Epithelial cell of proximal tubule (primary cell): Measurements from ENCODE around the gene PIK3R4. TPM values are rescaled to one million over a fixed set of nuclear protein-coding genes. Genes with fewer than 3 reads are reported as not detected.
A peak's percentile ranks its signal among the peaks of the same experiment; 100 is the strongest.

Experiments used
- DNase-seq: peaks from one replicate; pipeline ENCODE4 v3.0.0-alpha.2; 2011; ENCODE audit warnings: low read depth
- H3K4me3 ChIP-seq: 2 replicates; pipeline ENCODE4 v1.5.1; 2011; ENCODE audit warnings: low read depth, mild to moderate bottlenecking, low read length
- total RNA-seq: library from RNA; depleted of rRNA; stranded (reverse); fragments of >200 nt; gene quantifications from 2 replicates; pipeline ENCODE4 v1.2.3, GENCODE V29; 2015
- TF ChIP-seq, protein P1 (sequence below): conservative IDR thresholded peaks from 2 replicates; pipeline ENCODE4 v1.5.1; 2012; ENCODE audit warnings: low read depth, mild to moderate bottlenecking, low read length

PIK3R4 gene
- total RNA-seq, 1 donor from 2014 or later, result 45.3 TPM

DNA sequence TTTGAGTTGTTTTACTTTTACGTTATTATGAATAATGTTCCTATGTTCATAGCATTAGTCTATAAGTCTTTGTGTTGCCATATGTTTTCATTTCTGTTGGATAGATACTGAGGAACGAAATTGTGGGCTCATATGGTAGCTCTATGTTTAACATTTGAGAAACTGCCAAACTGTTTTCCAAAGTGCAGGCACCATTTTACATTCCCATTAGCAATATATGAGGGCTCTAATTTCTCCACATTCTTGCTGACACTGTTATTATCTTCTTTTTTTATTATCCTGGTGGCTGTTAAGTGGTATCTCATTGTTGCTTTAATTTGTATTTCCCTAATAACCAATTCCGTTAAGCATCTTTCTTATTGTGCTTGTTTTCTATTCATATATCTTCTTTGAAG is 1.8 kb upstream of the PIK3R4 start:
- peak overlapping the region; percentile 86 for H3K4me3 ChIP-seq
- TF ChIP-seq, protein P1, sequence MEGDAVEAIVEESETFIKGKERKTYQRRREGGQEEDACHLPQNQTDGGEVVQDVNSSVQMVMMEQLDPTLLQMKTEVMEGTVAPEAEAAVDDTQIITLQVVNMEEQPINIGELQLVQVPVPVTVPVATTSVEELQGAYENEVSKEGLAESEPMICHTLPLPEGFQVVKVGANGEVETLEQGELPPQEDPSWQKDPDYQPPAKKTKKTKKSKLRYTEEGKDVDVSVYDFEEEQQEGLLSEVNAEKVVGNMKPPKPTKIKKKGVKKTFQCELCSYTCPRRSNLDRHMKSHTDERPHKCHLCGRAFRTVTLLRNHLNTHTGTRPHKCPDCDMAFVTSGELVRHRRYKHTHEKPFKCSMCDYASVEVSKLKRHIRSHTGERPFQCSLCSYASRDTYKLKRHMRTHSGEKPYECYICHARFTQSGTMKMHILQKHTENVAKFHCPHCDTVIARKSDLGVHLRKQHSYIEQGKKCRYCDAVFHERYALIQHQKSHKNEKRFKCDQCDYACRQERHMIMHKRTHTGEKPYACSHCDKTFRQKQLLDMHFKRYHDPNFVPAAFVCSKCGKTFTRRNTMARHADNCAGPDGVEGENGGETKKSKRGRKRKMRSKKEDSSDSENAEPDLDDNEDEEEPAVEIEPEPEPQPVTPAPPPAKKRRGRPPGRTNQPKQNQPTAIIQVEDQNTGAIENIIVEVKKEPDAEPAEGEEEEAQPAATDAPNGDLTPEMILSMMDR, result no peak
- no peak for DNase-seq

DNA sequence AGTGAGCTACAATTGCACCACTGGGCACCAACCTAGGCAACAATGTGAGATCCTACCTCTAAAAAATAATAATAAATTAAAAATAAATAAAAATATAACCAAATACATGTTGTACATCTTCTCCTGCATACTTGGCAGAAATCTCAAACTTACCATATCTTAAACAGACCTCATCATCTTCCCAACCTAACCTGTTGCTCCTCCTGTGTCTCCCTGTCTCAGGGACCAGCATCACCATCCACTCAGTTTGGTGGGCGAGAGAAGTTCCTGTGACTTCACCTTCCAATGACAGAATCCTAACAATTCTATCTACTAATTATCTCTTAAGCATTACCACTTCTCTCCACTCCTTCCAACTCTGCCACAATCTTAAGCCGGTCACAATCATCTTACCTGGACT is 3.3 kb downstream of the PIK3R4 start:
- DNase-seq, result no peak
- H3K4me3 ChIP-seq, result no peak overlapping the region
- TF ChIP-seq, protein P1, result no peak

DNA sequence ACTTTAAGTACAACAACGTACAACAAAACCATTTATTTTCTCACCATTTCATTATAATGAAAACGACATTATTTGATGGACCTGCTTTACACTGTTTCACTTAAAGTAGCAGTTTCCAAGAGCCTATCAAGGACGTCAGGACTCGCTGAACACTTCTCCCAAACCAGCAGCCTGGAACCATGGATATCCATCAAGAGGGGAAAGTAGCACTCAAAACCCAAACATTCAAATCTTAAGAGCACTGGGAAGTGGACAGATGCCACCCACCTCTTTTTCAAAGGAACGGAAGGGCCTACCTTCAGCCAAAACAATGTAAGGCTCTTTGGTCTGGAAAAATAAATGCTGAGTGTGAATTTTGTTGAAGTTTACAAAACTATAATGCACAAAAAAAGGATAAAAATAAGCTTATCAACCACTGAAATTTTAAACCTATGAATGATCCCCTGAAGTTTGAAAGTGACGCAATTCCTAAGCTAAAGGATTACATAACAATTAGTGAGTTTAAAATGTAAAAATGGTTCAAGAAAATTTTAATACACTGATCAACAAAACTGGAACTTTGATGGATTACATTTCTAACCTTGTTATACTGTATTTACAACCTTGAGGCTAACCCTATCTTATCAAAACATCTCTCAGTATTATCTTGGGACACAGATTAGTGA is 4.6 kb downstream of the PIK3R4 start:
- DNase-seq, result no peak
- no peak overlapping the region for H3K4me3 ChIP-seq
- TF ChIP-seq, protein P1, result no peak

DNA sequence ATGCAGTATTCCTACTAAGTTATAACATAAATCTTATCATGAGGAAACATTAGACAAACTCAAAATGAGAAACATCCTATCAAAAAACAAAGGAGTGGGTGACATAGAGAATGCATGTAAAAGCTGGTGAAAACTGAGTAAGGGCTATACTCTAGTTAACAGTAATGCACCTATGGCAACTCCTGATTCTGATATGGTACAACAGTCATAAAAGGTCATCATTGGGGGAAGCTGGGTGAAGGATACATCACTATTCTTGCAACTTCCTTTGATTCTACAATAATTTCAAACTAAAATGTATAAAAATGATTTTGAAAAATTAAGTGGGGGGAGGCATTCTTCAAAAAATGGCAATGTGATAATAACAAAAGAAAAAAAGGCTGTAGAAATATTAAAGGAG is 6.8 kb downstream of the PIK3R4 start:
- DNase-seq, result no peak
- TF ChIP-seq, protein P1, result no peak
- H3K4me3 ChIP-seq, result no peak overlapping the region

DNA sequence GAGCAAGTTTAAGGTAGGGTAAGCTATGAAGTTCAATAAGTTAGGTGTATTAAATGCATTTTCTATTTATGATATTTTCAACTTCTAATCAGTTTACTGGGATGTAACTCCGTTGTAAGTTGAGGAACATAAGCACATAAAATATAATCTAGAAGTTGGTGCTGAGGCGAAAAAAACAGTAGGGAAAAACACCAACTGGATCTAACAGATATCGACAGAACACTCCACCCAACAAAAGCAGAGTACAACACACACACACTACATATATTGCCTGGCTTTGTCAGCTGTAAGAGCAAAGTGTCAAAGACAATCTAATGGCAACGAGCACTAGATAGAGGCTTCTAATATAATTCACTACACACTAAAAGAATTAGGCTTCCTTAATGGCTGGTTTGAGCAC is 8.4 kb downstream of the PIK3R4 start:
- no peak for DNase-seq
- TF ChIP-seq, protein P1, result no peak
- H3K4me3 ChIP-seq, result no peak overlapping the region

DNA sequence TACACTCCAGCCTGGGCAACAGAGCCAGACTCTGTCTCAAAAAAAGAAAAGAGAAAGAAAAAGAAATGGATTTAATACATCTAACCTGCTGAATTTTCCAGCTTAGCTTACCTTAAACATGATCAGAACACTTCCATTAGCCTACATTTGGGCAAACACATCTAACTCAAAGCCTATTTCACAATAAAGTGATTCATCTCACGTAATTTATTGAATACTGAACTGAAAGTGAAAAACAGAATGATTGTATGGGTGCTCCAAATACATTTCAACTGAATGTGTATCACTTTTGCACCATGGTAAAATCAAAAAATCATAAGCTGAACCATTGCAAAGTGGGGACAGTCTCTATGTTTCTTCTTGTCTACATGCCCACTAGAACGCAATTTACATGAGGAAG is 9.0 kb downstream of the PIK3R4 start:
- TF ChIP-seq, protein P1, result no peak
- no peak for DNase-seq
- no peak overlapping the region for H3K4me3 ChIP-seq

DNA sequence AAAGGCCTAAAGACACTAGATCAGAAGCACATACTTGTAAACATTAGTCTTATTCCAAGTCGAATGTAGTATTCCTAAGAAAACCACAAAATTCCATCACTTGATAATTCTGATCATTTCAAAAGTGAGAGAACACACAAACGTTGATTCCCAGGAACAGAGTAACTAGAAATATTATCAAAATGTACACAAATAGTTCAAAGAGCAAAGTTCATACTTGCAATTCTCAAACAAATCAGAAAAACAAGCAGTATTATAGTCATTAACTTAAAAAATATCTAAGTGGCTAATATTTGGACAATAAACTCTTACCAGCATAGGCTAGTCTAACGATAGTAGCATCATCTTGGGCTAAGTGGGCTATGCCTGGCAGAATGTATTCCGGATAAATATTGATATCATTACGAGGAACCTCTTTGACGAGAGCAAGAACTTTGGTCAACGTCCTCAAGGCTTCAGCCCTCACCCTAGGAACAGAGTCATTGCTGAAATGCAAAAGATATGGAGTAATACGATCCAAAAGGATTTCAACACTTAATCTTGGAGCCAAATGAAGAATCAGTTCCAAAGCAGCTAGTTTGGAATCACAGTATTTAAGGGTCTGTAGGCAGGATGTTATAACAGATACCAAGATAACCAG is 13.3 kb downstream of the PIK3R4 start:
- no peak for DNase-seq
- TF ChIP-seq, protein P1, result no peak

More for the DNA sequence above, 13.3 kb downstream of the PIK3R4 start:
- H3K4me3 ChIP-seq, result no peak overlapping the region
